ENCODE data around the gene RNGTT.

DNA sequence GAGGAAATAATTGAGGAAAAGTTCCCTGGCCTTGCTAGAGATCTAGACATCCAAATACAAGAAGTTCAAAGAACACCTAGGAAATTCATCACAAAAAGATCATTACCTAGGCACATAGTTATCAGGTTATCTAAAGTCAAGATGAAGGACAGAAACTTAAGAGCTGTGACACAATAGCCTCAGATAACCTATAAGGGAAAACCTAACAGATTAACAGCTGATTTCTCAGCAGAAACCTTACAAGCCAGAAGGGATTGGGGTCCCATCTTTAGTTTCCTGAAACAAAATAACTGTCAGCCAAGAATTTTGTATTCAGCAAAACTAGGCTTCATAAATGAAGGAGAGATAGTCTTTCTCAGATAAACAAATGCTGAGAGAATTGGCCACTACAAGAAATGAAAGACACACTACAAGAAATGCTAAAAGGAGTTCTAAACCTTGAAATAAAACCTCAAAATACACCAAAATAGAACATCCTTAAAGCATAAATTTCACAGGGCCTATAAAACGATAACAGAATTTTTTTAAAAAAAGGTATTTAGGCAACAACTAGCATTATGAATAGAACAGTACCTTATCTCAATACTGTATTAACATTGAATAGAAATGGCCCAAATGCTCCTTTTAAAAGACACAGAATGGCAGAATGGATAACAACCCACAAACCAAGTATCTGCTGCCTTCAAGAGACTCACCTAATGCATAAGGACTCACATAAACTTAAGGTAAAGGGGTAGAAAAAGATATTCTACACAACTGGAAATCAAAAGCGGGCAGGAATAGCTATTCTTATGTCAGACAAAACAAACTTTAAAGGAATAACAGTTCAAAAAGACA is 9.7 kb downstream of the RNGTT start:
- TF ChIP-seq, protein P1, sequence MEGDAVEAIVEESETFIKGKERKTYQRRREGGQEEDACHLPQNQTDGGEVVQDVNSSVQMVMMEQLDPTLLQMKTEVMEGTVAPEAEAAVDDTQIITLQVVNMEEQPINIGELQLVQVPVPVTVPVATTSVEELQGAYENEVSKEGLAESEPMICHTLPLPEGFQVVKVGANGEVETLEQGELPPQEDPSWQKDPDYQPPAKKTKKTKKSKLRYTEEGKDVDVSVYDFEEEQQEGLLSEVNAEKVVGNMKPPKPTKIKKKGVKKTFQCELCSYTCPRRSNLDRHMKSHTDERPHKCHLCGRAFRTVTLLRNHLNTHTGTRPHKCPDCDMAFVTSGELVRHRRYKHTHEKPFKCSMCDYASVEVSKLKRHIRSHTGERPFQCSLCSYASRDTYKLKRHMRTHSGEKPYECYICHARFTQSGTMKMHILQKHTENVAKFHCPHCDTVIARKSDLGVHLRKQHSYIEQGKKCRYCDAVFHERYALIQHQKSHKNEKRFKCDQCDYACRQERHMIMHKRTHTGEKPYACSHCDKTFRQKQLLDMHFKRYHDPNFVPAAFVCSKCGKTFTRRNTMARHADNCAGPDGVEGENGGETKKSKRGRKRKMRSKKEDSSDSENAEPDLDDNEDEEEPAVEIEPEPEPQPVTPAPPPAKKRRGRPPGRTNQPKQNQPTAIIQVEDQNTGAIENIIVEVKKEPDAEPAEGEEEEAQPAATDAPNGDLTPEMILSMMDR (IDR thresholded peaks at IDR 0.05; ENCODE audit: poor library complexity) = no peak
- TF ChIP-seq EZH2 (IDR thresholded peaks at IDR 0.05; ENCODE audit: borderline replicate concordance) = no peak
- no peak for TF ChIP-seq EZH2phosphoT487 (IDR thresholded peaks at IDR 0.05; ENCODE audit: low read depth, severe bottlenecking, unreplicated experiment)

All from hepatocyte (in vitro differentiated cells).